Right renal cortex interstitium (tissue), 3 donors: ENCODE data around the gene PGBD2. TPM values are rescaled to one million over a fixed set of nuclear protein-coding genes. Genes with fewer than 3 reads are reported as not detected.
"Not testable (repeated sequence)": the region's sequence is repeated elsewhere in the genome, so short reads cannot be mapped to it uniquely, and the experiment has no call there.

ENCODE experiments used
- DNase-seq, 3 donors: peaks; one replicate each; pipeline ENCODE4 v3.0.0-alpha.2; 2013; ENCODE audit warnings: low read depth in 3 of 3, low spot score in 2 of 3
- polyA plus RNA-seq, 3 donors: library from polyadenylated mRNA; unstranded; fragments of 120-200 nt; gene quantifications; one replicate each; pipeline ENCODE4 v1.2.1, GENCODE V29; 2013; ENCODE audit not compliant: insufficient read length in 3 of 3

Gene PGBD2
- polyA plus RNA-seq, 3 donors = 11.4 to 13.0 (median 12.4) TPM

GRCh38 chr1:248886237-248886895 is 19.7 kb upstream of the PGBD2 start:
- DNase-seq = no peak

DNA sequence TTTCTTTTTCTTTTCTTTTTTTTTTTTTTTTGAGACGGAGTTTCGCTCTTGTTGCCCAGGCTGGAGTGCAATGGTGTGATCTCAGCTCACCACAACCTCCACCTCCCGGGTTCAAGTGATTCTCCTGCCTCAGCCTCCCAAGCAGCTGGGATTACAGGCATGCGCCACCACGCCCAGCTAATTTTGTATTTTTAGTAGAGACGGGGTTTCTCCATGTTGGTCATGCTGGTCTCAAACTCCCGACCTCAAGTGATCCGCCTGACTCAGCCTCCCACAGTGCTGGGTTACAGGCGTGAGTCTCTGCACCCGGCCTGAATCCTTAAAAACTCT is 16.2 kb upstream of the PGBD2 start:
- not testable (repeated sequence) for DNase-seq

- no peak for DNase-seq
Measured at GRCh38 chr1:248890549-248891498, 15.2 kb upstream of the PGBD2 start.

DNA sequence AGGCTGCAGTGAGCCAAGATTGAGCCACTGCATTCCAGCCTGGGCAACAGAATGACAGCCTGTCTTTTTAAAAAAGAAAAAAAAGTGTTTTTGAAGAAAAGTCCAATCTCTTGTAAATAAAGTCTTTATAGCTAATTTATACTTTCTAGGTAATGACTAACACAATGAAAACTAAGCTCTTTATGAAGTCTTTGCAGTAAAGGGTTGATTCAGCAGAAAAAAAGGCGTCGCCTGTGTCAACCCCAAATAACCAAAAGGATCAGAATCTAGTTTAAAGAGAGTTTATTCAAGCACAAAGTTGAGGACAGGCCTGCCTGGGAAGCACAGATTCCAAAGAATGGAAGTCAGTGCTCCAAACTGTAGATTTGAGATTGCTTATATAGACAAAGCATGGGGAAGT is 14.3 kb upstream of the PGBD2 start:
- DNase-seq = no peak

DNA sequence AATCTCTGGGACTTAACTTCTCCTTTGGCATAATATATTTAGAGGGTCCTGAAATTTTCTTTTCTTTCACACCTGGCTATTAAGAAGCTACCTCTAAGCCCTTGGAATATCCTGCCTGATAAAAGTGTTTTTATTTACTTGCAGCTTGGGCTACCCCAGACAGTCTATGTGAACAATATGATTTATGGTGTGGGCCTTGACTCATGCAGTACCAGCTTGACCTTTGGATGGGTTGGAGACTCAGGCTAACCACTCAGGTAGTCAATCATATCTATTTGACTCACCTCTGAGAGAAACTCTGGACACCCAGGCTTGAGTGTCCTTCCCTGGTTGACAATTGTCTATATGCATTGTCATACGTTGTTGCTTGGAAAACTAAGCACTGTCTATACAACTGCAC is 13.4 kb upstream of the PGBD2 start:
- DNase-seq = no peak

- DNase-seq = no peak
Measured at GRCh38 chr1:248894837-248895236, 11.2 kb upstream of the PGBD2 start.

- no peak for DNase-seq
Measured at GRCh38 chr1:248897412-248898337, 8.4 kb upstream of the PGBD2 start.

DNA sequence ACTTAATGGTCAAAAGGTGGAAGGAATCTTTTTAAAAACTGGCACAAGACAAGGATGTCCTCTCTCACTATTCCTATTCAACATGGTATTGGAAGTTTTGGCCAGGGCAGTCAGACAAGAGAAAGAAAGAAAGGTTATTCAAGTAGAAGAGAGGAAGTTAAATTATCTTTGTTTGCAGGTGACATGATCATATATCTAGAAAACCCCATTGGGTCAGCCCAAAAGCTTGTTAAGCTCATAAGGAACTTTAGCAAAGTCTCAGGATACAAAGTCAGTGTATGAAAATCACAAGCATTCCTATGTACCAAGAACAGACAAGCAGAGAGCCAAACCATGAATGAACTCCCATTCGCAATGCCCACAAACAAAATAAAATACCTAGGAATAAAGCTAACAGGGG is 5.4 kb upstream of the PGBD2 start:
- no peak for DNase-seq

- DNase-seq = no peak
Measured at GRCh38 chr1:248901578-248901977, 4.5 kb upstream of the PGBD2 start.

DNA sequence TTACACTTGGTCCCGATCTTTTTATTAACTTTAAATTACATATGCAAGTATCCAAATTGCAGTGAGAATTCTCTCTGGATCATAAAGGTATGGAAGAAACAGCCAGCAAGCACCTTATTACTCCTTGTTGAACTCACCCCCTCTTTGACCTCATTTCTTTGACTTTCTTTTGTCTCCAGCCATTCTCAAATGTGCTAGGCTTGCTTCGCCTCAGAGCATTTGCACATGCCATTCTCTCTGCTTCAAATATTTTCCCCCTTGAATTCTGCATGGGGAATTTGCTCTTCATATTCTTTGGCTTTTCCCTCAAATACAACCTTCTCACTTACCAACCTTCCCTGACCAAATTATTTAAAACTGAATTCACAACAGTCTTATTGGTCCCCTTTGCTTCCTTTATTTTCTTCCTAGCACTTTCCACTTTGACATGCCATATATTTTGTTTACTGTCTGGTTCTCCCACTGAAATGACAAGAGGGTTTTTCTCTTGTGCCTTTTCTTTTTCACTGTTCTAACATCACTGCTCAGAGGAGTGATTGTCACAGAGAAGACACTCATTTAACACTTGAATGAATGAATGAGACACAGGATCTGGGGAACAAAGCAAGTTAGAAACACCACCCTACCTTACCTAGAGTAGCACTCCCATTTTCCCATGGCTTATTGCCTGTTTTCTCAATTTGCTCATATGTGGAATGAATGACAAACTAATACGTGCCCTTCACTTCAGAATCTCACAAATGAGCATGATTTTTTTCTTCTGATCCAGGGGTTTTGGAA is 1.4 kb upstream of the PGBD2 start:
- no peak for DNase-seq

GRCh38 chr1:248905662-248906008 is 400 bp upstream of the PGBD2 start:
- no peak for DNase-seq

DNA sequence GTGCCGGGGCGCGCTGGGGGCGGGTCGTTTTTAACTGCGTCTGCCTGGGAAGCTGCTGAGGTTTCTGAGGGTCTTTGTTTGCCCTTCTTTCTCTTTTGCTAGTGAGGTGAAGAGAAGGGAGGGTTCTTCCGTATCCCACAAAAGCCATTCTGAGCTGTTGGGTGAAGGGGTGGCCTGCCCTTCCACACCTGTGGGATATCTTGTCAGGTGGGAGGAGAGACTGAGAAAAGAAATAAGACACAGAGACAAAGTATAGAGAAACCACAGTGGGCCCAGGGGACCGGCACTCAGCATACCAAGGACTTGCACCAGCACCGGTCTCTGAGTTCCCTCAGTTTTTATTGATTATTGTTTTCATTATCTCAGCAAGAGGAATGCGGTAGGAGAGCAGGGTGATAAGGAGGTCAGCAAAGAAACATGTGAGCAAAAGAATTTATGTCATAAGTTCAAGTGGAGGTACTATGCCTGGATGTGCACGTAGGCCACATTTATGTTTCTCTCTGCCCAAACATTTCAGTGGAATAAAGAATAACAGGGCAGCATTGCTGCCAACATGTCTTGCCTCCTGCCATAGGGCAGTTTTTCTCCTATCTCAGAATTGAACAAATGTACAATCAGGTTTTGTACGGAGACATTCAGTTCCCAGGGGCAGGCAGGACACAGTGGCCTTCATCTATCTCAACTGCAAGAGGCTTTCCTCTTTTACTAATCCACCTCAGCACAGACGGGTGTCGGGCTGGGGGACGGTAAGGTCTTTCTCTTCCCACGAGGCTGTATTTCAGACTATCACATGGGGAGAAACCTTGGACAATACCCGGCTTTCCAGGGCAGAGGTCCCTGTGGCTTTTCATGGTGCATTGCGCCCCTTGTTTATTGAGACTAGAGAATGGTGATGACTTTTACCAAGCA is 972 bp downstream of the PGBD2 start:
- DNase-seq = peak in 1 of 3 donors; percentile 73

GRCh38 chr1:248910761-248911160 is 4.7 kb downstream of the PGBD2 start:
- DNase-seq = no peak

- no peak for DNase-seq
Measured at GRCh38 chr1:248913933-248914332, 7.9 kb downstream of the PGBD2 start.

DNA sequence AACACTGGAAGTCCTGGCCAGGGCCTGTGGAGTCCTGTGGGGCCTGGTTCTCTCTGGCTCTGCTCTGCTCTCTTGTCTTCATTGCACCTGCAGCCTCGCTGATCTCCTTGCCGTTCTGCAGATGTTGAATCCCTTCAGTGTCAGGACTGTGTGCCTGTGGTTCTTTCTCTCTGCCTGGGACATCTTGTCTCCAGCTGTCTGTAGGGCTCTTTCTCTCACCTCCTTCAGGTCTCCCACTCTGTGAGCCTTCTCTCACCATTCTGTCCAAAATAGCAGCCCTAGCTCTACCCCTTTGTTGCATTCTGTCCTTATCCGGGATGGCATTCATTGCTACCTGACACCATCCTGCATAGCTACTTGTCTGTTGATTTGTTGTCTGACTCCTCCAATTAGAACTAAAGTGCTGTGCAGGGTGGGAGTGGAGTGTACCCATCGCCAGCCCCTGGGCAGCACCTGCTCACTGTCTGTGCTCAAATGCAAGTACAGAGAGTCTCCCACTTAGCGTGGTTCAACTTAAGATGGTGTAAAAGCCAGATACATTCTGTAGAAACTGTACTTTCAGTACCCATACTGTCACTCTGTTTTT is 8.9 kb downstream of the PGBD2 start:
- no peak for DNase-seq

DNA sequence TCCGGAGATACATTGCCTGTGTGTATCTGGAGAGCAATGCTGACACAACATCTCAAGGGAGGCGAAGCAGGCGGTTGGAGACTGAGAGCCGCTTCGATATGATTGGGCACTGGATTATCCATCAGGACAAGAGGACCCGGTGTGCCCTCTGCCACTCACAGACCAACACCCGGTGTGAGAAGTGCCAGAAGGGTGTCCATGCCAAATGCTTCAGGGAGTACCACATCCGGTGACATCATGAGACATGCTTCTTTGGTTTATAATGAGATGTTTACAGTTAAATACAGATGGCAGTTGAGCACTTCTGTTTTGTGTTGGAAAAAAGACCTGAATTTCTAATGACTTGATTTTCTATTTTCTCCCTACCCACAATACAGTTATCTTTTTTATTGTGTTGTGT is 12.1 kb downstream of the PGBD2 start:
- DNase-seq = no peak

- no peak for DNase-seq
Measured at GRCh38 chr1:248923352-248924338, 17.6 kb downstream of the PGBD2 start.
